Mucosa of gallbladder (tissue), 1 donor: ENCODE data around the gene FBLN1. TPM values are rescaled to one million over a fixed set of nuclear protein-coding genes. Genes with fewer than 3 reads are reported as not detected.
"Not testable (repeated sequence)": the region's sequence is repeated elsewhere in the genome, so short reads cannot be mapped to it uniquely, and the experiment has no call there.

Experiments used
- DNase-seq: peaks from one replicate; pipeline ENCODE4 v3.0.0-alpha.2; 2020; ENCODE audit warnings: low spot score
- total RNA-seq: library from RNA; stranded (reverse); gene quantifications from one replicate; pipeline ENCODE4 v1.2.1, GENCODE V29; 2021
- donor health status: DM: no; HTN: no; CAD: no.

Gene FBLN1
- total RNA-seq, 1 donor from 2014 or later, result 427 TPM

DNA sequence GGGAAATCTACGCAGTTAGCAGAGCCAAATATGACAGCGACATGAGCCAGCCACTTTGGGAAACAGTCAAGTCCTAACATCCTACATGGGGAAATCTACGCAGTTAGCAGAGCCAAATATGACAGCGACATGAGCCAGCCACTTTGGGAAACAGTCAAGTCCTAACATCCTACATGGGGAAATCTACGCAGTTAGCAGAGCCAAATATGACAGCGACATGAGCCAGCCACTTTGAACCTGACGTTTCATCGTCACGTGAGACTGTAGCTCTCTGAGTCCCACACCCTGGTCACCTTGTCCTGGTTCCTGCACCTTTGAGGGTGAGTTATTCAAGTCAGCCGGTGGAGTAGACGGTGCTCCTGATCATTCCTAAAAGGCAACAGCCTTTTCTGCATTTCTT is 105.4 kb downstream of the FBLN1 start:
- not testable (repeated sequence) for DNase-seq

GRCh38 chr22:45608763-45609180 is 106.1 kb downstream of the FBLN1 start:
- DNase-seq, result no peak

DNA sequence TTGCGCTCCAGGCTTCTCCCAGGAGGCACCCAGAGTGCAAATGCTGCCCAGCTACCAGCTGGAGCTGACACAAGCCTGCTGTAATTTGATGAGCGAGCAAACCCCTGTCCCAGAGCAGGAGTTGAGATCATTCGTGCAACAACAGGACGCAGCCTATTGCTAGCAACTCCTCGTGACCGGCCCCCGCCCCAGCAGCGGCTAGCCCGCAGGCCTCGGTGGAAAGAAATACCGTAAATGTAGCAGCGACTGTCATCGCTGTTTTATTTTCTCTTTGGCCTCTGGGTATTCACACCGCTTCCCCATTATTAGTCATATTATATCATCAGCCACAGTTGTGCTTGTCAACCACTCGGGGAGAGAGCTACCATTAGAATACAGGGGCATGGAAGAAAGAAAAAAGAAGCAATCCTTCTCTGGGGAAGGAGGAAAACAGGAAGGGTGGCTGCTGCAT is 109.8 kb downstream of the FBLN1 start:
- DNase-seq, result peak; percentile 28

GRCh38 chr22:45612940-45613339 is 110.3 kb downstream of the FBLN1 start:
- no peak for DNase-seq

- DNase-seq, result no peak
Observed at GRCh38 chr22:45615364-45615763, 112.7 kb downstream of the FBLN1 start.

DNA sequence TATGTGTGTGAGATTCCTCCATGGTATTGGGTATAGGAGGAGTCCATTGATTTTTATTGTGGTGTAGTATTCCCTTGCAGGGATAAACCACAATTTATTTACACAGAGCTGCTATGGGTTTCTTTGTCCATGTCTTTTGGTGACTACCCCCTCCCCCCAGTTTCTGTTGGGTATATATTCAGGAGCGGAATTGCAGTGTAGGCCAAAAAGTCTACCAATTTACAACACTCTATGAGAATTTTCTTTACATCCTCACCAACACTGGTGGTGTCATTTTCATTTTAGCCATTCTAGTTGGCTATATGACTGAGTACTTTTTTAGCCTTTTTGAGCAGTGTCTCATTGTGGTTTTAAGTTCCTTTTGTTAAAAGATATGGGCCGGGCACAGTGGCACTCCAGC is 113.7 kb downstream of the FBLN1 start:
- no peak for DNase-seq

DNA sequence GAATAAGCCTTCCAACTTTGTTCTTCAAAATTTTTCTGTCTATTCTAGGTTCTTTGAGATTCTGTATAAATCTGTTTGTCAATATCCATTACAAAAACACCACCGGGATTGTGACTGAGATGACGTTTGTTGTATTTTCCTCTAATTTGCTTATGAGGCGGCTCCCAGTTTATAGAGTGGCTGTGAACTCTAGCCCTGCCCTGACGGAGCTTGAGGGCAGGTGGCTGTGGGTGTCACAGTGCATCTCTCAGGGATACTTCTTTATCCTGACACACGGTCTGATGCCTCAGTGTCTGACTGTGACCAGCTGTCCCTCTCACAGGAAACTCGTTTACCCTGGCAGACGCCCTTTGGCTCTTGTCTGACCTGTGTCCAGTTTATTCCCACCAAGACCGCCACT is 115.3 kb downstream of the FBLN1 start:
- DNase-seq, result no peak

- DNase-seq, result no peak
Observed at GRCh38 chr22:45620706-45621105, 118.0 kb downstream of the FBLN1 start.

GRCh38 chr22:45621836-45622600 is 119.3 kb downstream of the FBLN1 start:
- no peak for DNase-seq

DNA sequence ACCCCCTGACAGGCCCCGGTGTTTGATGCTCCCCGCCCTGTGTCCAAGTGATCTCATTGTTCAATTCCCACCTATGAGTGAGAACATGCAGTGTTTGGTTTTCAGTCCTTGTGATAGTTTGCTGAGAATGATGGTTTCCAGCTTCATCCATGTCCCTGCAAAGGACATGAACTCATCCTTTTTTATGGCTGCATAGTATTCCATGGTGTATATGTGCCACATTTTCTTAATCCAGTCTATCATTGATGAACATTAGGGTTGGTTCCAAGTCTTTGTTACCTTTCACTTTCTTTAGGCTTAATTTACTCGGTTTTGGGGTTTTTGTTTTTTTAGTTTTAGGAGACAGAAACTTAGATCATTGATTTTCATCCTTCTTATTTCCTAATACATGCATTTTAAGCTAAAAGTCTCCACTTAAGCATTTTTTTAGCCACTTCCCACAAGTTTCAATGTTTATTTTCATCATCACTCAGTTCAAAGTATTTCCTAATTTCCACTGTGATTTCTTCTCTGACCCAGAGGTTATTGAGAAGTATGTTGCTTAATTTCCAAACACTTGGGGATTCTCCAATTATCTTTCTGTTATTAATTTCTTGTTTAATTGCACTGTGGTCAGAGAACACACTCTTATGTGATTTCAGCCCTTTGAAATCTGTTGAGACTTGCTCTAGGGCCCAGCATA is 120.9 kb downstream of the FBLN1 start:
- DNase-seq, result not testable (repeated sequence)

- DNase-seq, result peak; percentile 81
Observed at GRCh38 chr22:45626198-45626651, 123.5 kb downstream of the FBLN1 start.

DNA sequence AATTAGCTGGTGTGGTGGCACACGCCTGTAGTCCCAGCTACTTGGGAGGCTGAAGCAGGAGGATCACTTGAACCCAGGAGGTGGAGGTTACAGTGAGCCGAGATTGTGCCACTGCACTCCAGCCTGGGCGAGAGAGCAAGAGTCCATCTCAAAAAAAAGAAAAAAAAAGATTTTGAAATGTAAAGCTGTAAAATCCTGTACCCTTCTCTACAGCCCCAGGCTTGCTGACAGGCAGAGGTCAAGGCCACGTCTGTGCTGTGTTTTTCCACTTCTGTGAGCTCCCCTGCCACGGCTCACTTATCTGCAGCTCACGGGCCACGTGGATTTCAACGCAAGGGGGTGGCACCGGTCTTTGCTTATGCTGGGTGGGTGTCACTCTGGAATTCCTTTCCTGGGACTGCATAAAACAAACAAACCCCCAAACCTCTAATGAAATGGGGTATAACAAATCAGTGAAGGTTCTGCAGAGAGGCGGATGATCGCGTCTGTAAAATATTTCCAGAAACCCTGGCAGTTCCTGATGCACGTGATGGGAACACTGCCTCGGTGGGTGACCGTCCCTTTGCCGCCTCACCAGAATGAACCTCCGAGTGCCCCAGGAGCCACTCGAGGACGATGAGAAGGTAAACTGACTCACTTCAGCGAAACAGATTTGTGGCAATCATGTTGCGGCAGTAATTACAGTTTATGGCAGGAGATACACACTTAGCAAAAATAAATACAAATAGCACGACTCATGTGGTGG is 125.0 kb downstream of the FBLN1 start:
- DNase-seq, result no peak

- peak; percentile 78 for DNase-seq
Observed at GRCh38 chr22:45628515-45628914, 125.8 kb downstream of the FBLN1 start.

DNA sequence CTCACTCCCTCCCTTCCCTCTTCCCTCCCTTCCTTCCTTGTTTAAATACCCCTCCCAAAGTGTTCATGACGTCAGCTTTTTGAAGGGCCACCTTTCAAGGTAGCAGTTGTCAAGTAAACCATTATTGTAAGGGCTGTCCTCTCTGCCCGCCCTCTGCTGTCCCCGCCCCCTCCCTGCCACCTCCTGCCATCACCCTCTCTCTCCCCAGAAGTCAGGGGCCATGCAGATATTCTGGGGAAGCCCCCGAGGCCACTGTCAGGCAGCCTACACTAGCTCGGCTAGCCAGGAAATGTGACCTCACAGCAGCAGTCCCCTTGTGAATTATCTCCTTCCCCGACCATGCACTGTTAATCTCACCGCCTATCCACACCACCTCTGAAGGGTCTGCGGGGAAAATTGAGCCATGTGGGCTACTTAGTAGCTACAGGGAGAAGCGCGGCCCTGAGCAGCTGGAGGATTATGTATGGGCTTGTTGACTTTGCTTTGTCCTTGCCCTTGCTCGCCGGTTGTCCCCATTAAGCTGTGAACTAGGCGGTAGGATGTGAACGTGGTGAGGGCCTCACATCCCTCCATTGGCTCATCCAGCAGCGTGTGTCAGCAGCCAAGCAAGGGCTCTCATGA is 126.9 kb downstream of the FBLN1 start:
- no peak for DNase-seq

DNA sequence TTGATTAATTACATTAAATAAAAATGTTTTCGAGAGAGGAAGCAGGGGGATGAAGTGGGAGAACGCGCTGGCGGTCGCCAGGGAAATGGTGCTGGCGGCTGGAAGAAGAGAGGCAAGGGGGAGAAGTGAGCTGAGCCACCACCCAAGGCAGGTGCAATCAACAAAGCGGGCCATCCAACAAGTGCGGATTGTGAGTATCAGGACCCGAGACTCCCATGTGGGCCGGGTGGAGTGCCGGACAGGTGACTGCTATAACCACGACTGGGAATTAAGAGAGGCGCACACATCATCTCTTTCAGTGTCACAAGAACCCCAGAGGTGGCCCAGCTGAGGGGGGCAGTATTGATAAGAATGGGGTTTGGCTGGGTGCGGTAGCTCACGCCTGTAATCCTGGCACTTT is 127.8 kb downstream of the FBLN1 start:
- no peak for DNase-seq

- no peak for DNase-seq
Observed at GRCh38 chr22:45631140-45631840, 128.6 kb downstream of the FBLN1 start.

GRCh38 chr22:45631841-45632238 is 129.2 kb downstream of the FBLN1 start:
- DNase-seq, result no peak

GRCh38 chr22:45632791-45633515 is 130.3 kb downstream of the FBLN1 start:
- DNase-seq, result peak; percentile 42

DNA sequence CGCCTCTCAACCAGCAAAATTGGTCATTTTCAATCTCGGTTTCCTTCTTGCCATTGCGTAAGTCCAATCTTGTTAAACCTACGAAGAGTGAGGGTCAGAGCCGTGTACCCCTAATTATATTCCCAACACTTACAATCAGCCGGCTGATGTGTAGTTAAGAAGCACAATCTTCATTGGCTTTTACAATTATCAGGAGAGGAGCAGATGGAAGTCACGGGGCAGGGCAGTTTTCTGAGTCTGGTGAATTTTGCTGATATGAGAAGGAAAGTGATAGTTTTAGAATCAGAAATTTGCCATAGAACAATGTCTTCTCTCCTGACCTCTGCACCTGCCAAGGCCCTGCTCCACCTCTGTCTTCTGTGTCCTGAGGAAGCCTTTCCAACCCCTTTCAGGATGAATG is 134.0 kb downstream of the FBLN1 start:
- no peak for DNase-seq

- DNase-seq, result no peak
Observed at GRCh38 chr22:45638197-45638596, 135.5 kb downstream of the FBLN1 start.
